ENCODE results near the gene EGFL7.

EGFL7 gene

DNA sequence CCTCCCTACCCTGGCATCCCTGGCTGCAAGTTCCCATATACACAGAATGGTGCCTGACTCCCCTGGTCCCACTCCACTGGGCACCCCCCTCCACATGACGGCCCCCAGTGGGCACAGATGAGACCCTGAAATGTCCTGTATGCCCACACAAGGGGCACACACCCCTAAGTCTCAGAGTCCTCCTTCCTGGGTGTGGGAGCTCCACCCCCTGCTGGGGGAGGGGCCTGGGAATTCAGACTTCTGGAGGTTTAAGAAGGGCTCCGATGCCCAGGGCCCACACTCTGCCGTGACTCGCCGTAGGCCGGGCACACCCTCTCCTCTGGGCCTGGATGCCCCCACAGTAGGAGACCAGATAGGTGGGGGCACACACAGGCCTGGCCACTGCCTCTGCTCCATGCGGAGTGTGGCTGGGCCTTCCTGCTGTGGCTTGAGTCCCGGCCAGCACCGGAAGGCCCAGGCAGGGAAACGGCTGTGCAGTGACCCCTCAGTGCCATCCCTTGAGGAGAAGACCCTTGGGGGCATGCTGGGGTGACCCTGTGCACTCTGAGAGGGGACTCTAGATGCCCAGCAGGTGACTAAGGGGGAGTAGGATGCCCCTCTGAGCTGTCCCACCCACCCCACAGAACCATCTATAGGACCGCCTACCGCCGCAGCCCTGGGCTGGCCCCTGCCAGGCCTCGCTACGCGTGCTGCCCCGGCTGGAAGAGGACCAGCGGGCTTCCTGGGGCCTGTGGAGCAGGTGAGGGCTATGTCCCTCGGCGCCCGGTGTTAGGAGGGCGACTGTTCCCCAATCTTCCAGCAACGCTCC is 6.5 kb downstream of the EGFL7 start:
- no peaks in the 10 kb centered on the region for H3K9me3 ChIP-seq (ENCODE audit: control insufficient read depth in 2 of 2, low read length in 2 of 2)
- peaks cover 17 to 36% of the 10 kb centered on the region in 2 donors for H3K27me3 ChIP-seq (ENCODE audit: control insufficient read depth in 2 of 2, insufficient read depth in 2 of 2, low read length in 2 of 2)
- H3K4me1 ChIP-seq (ENCODE audit: control insufficient read depth in 2 of 2, insufficient read depth in 2 of 2, low read length in 2 of 2): peaks cover 0 to 3% of the 10 kb centered on the region in 2 donors
- H3K9ac ChIP-seq (ENCODE audit: low read depth in 1 of 2, low read length in 2 of 2): no peak overlapping the region
- no peak overlapping the region for H3K4me3 ChIP-seq (ENCODE audit: low read length in 2 of 2)
- peaks cover 0 to 2% of the 10 kb centered on the region in 2 donors for H3K36me3 ChIP-seq (ENCODE audit: control insufficient read depth in 2 of 2, insufficient read depth in 2 of 2, low read length in 2 of 2)
- H3K27ac ChIP-seq (ENCODE audit: low read depth in 2 of 2, low read length in 2 of 2): no peak overlapping the region

DNA sequence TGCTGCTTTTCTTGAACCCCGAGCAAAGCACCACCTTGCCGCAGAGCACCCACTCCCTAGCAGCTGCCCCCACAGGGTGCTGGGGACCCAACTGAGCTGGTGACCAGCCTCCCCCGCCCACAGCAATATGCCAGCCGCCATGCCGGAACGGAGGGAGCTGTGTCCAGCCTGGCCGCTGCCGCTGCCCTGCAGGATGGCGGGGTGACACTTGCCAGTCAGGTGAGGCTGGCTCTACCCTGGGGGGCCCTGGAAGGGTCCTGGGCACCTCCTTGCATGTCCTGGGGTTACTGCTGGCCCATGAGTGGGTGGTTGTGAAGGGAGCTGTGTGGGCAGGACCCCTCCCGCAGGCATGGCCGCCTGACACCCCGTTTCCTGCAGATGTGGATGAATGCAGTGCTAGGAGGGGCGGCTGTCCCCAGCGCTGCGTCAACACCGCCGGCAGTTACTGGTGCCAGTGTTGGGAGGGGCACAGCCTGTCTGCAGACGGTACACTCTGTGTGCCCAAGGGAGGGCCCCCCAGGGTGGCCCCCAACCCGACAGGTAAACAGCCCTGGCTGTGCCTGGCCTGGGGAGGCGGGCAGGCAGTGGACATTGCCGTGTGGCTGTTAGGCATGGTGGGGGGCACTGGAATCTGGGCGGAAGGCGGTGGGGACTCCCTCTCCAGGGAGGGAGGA is 7.2 kb downstream of the EGFL7 start:
- peaks cover 3 to 5% of the 10 kb centered on the region in 2 donors for H3K4me1 ChIP-seq (ENCODE audit: control insufficient read depth in 2 of 2, insufficient read depth in 2 of 2, low read length in 2 of 2)
- H3K27ac ChIP-seq (ENCODE audit: low read depth in 2 of 2, low read length in 2 of 2): peak overlapping the region in 1 of 2 donors; percentile 16
- H3K36me3 ChIP-seq (ENCODE audit: control insufficient read depth in 2 of 2, insufficient read depth in 2 of 2, low read length in 2 of 2): peaks cover 6 to 7% of the 10 kb centered on the region in 2 donors
- H3K27me3 ChIP-seq (ENCODE audit: control insufficient read depth in 2 of 2, insufficient read depth in 2 of 2, low read length in 2 of 2): peaks cover 14 to 31% of the 10 kb centered on the region in 2 donors
- no peak overlapping the region for H3K4me3 ChIP-seq (ENCODE audit: low read length in 2 of 2)
- no peaks in the 10 kb centered on the region for H3K9me3 ChIP-seq (ENCODE audit: control insufficient read depth in 2 of 2, low read length in 2 of 2)
- H3K9ac ChIP-seq (ENCODE audit: low read depth in 1 of 2, low read length in 2 of 2): no peak overlapping the region

GRCh38 chr9:136670576-136671253 is 8.0 kb downstream of the EGFL7 start:
- no peak overlapping the region for H3K27ac ChIP-seq (ENCODE audit: low read depth in 2 of 2, low read length in 2 of 2)
- peaks cover 2 to 9% of the 10 kb centered on the region in 2 donors for H3K4me1 ChIP-seq (ENCODE audit: control insufficient read depth in 2 of 2, insufficient read depth in 2 of 2, low read length in 2 of 2)
- peaks cover 6 to 7% of the 10 kb centered on the region in 2 donors for H3K36me3 ChIP-seq (ENCODE audit: control insufficient read depth in 2 of 2, insufficient read depth in 2 of 2, low read length in 2 of 2)

DNA sequence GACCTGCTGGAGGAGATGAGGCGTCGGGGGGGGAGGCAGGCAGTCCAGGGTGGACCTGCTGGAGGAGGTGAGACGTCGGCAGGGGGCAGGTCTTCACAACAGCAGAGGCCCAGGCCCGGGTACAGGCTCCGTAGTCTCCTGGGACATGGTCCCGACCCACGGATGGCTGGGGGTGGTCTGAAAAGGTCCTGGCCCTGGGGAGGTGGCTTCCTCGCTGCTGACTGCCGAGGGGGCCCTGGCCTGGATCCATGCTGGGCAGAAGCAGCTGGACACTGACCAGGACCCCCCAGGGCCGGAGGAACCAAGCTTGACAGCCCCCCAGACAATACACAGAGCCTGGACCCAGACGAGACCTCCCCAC is 8.5 kb downstream of the EGFL7 start:
- H3K36me3 ChIP-seq (ENCODE audit: control insufficient read depth in 2 of 2, insufficient read depth in 2 of 2, low read length in 2 of 2): peaks cover 8% of the 10 kb centered on the region in 2 donors

More at GRCh38 chr9:136670576-136671253, 8.0 kb downstream of the EGFL7 start:
- Histone ChIP-seq H3K27me3 (ENCODE audit: control insufficient read depth in 2 of 2, insufficient read depth in 2 of 2, low read length in 2 of 2) (peaks cover 12 to 28% of the 10 kb centered on the region in 2 donors), H3K4me3 (ENCODE audit: low read length in 2 of 2) (no peak overlapping the region), H3K9ac (ENCODE audit: low read depth in 1 of 2, low read length in 2 of 2) (no peak overlapping the region), H3K9me3 (ENCODE audit: control insufficient read depth in 2 of 2, low read length in 2 of 2) (no peaks in the 10 kb centered on the region)

GRCh38 chr9:136671646-136672430 is 9.1 kb downstream of the EGFL7 start:
- no peak overlapping the region for H3K4me3 ChIP-seq (ENCODE audit: low read length in 2 of 2)
- H3K4me1 ChIP-seq (ENCODE audit: control insufficient read depth in 2 of 2, insufficient read depth in 2 of 2, low read length in 2 of 2): peaks cover 10 to 17% of the 10 kb centered on the region in 2 donors
- H3K27me3 ChIP-seq (ENCODE audit: control insufficient read depth in 2 of 2, insufficient read depth in 2 of 2, low read length in 2 of 2): peaks cover 11 to 24% of the 10 kb centered on the region in 2 donors
- H3K9me3 ChIP-seq (ENCODE audit: control insufficient read depth in 2 of 2, low read length in 2 of 2): no peaks in the 10 kb centered on the region
- H3K27ac ChIP-seq (ENCODE audit: low read depth in 2 of 2, low read length in 2 of 2): no peak overlapping the region
- H3K9ac ChIP-seq (ENCODE audit: low read depth in 1 of 2, low read length in 2 of 2): no peak overlapping the region
- H3K36me3 ChIP-seq (ENCODE audit: control insufficient read depth in 2 of 2, insufficient read depth in 2 of 2, low read length in 2 of 2): peaks cover 11 to 14% of the 10 kb centered on the region in 2 donors

More for the DNA sequence above, 8.5 kb downstream of the EGFL7 start:
- Histone ChIP-seq H3K4me3 (ENCODE audit: low read length in 2 of 2) (no peak overlapping the region), H3K9ac (ENCODE audit: low read depth in 1 of 2, low read length in 2 of 2) (no peak overlapping the region), H3K9me3 (ENCODE audit: control insufficient read depth in 2 of 2, low read length in 2 of 2) (no peaks in the 10 kb centered on the region), H3K27me3 (ENCODE audit: control insufficient read depth in 2 of 2, insufficient read depth in 2 of 2, low read length in 2 of 2) (peaks cover 12 to 28% of the 10 kb centered on the region in 2 donors), H3K4me1 (ENCODE audit: control insufficient read depth in 2 of 2, insufficient read depth in 2 of 2, low read length in 2 of 2) (peaks cover 7 to 14% of the 10 kb centered on the region in 2 donors), H3K27ac (ENCODE audit: low read depth in 2 of 2, low read length in 2 of 2) (no peak overlapping the region)

GRCh38 chr9:136672431-136673087 is 9.8 kb downstream of the EGFL7 start:
- Histone ChIP-seq H3K4me3 (ENCODE audit: low read length in 2 of 2) (no peak overlapping the region), H3K36me3 (ENCODE audit: control insufficient read depth in 2 of 2, insufficient read depth in 2 of 2, low read length in 2 of 2) (peaks cover 11 to 20% of the 10 kb centered on the region in 2 donors), H3K27ac (ENCODE audit: low read depth in 2 of 2, low read length in 2 of 2) (no peak overlapping the region), H3K9ac (ENCODE audit: low read depth in 1 of 2, low read length in 2 of 2) (no peak overlapping the region), H3K9me3 (ENCODE audit: control insufficient read depth in 2 of 2, low read length in 2 of 2) (no peaks in the 10 kb centered on the region), H3K27me3 (ENCODE audit: control insufficient read depth in 2 of 2, insufficient read depth in 2 of 2, low read length in 2 of 2) (peaks cover 5 to 19% of the 10 kb centered on the region in 2 donors), H3K4me1 (ENCODE audit: control insufficient read depth in 2 of 2, insufficient read depth in 2 of 2, low read length in 2 of 2) (peaks cover 10 to 17% of the 10 kb centered on the region in 2 donors)

GRCh38 chr9:136673088-136673974 is 10.6 kb downstream of the EGFL7 start:
- no peaks in the 10 kb centered on the region for H3K9me3 ChIP-seq (ENCODE audit: control insufficient read depth in 2 of 2, low read length in 2 of 2)
- no peak overlapping the region for H3K4me3 ChIP-seq (ENCODE audit: low read length in 2 of 2)
- H3K4me1 ChIP-seq (ENCODE audit: control insufficient read depth in 2 of 2, insufficient read depth in 2 of 2, low read length in 2 of 2): peaks cover 10 to 17% of the 10 kb centered on the region in 2 donors
- no peak overlapping the region for H3K9ac ChIP-seq (ENCODE audit: low read depth in 1 of 2, low read length in 2 of 2)
- H3K27me3 ChIP-seq (ENCODE audit: control insufficient read depth in 2 of 2, insufficient read depth in 2 of 2, low read length in 2 of 2): peaks cover 5 to 14% of the 10 kb centered on the region in 2 donors
- no peak overlapping the region for H3K27ac ChIP-seq (ENCODE audit: low read depth in 2 of 2, low read length in 2 of 2)
- peaks cover 11 to 20% of the 10 kb centered on the region in 2 donors for H3K36me3 ChIP-seq (ENCODE audit: control insufficient read depth in 2 of 2, insufficient read depth in 2 of 2, low read length in 2 of 2)

DNA sequence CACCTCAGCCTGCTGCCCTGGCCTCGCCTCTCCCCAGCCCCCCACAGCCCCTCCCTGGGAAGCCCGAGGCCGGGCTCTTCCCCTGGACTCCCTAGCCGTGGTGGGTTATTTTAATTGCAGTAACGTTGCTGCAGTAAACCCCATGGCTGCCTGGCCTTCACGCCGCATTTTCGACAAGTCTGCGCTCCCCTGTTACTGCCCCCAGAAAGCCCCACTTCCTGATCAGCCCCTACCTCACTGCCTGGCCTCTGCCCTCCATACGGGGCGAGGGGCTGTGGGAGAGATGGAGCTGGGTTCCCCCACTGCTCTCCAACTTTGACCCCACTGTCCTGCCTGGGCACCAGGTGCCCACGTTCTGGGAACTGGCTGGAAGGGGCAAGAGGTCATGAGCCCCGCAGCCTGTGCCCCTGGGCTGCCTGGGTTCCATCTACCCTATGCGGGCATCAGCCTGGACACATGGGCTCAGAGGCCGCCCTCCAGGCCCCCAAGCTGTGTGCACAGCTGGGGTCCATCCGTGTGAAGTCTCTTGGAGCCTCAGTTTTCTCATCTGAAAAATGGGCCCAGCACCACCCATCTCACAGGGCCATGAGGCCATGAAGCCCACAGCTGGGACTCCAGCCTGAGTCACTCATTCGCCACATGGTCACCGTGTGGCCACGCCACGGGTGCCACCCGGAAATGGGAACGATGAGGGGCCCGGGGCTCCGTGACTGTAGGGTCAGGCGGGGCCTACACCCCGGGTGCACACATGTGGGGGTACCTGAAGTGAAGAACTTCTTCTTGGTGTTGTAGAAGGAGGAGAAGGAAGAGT is 11.5 kb downstream of the EGFL7 start:
- no peaks in the 10 kb centered on the region for H3K9me3 ChIP-seq (ENCODE audit: control insufficient read depth in 2 of 2, low read length in 2 of 2)
- peaks cover 11 to 20% of the 10 kb centered on the region in 2 donors for H3K36me3 ChIP-seq (ENCODE audit: control insufficient read depth in 2 of 2, insufficient read depth in 2 of 2, low read length in 2 of 2)
- peak overlapping the region in 1 of 2 donors; percentile 68 for H3K27ac ChIP-seq (ENCODE audit: low read depth in 2 of 2, low read length in 2 of 2)
- H3K4me3 ChIP-seq (ENCODE audit: low read length in 2 of 2): no peak overlapping the region
- H3K27me3 ChIP-seq (ENCODE audit: control insufficient read depth in 2 of 2, insufficient read depth in 2 of 2, low read length in 2 of 2): peaks cover 5 to 8% of the 10 kb centered on the region in 2 donors
- peaks cover 10 to 17% of the 10 kb centered on the region in 2 donors for H3K4me1 ChIP-seq (ENCODE audit: control insufficient read depth in 2 of 2, insufficient read depth in 2 of 2, low read length in 2 of 2)
- no peak overlapping the region for H3K9ac ChIP-seq (ENCODE audit: low read depth in 1 of 2, low read length in 2 of 2)
